ENCODE data around the gene SLC9B1. TPM values are rescaled to one million over a fixed set of nuclear protein-coding genes. Genes with fewer than 3 reads are reported as not detected.
A peak's percentile ranks its signal among the peaks of the same experiment; 100 is the strongest.
"Not testable (repeated sequence)": the region's sequence is repeated elsewhere in the genome, so short reads cannot be mapped to it uniquely, and the experiment has no call there.

Gene SLC9B1
- total and polyA plus RNA-seq, 3 experiments from 2014 or later, result 1.2 to 1.7 (median 1.2) TPM

- Mint-ChIP-seq H3K4me3 (peak within 1 kb of the TSS; percentile 89 to 99 (median 96)), H3K36me3 (peaks cover 0 to 25% (median 7%) of the 10 kb centered on the region in 3 donors), H3K9me3 (no peaks in the 10 kb centered on the region)
These were observed 150.5 kb downstream of the SLC9B1 start, which contains the start of gene CISD2 for GRCh38 chr4:102868781-102869568. Gene CISD2, plus strand, starts transcription at chr4:102868992. Its CDS starts 93 bp downstream, at chr4:102869085.

DNA sequence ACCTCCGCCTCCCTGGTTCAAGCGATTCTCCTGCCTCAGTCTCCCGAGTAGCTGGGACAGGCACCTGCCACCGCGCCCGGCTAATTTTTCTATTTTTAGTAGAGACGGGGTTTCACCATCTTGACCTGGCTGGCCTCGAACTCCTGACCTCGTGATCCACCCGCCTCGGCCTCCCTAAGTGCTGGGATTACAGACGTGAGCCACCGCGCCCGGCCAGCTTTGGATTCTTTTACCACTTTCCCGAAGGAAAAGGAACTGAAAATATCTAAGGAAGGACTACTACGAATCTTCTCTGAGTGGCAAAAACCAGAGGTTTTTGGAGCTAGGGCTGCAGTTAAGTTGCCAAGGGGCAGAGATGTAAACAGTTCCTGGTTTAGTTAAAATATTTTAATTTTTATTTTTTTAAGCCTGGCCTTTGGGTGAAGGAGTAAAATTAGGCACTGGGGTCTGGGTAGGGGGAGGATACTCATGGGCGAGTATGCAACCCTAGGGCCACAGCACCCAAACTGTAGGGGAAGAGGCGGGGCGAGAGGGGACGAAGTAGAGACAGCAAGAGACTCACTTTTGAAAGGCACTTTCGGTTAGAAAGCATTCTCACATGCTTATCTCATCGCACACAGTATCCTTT lies 151.2 kb downstream of the SLC9B1 start:
- no peaks in the 10 kb centered on the region for H3K27me3 ChIP-seq (ENCODE audit: insufficient read depth, low read length, poor library complexity, severe bottlenecking)
- Mint-ChIP-seq H3K27ac (peak overlapping the region; percentile 97 to 100 (median 100)), H3K4me1 (peaks cover 53 to 82% (median 81%) of the 10 kb centered on the region in 3 donors), H3K27me3 (no peaks in the 10 kb centered on the region), H3K4me3 (peak overlapping the region; percentile 89 to 99 (median 96)), H3K9me3 (no peaks in the 10 kb centered on the region), H3K36me3 (peaks cover 0 to 20% (median 9%) of the 10 kb centered on the region in 3 donors)
- ChIA-PET POLR2A (interaction anchor here (0.6 to 5.0 kb wide), 8 partner anchors 42 to 438 kb away, joined by 3 to 182 read pairs (median 7); partner anchors contain the start of genes MANBA, SLC9B1, SLC9B2 and UBE2D3), CTCF (interaction anchor here (1.4 to 2.5 kb wide), 4 partner anchors 41 to 438 kb away, joined by 3 to 29 read pairs (median 6); partner anchors contain the start of gene UBE2D3)
- H3K36me3 ChIP-seq (ENCODE audit: insufficient read depth, low read length), result no peaks in the 10 kb centered on the region
- peak overlapping the region; percentile 80 for H3K4me3 ChIP-seq (ENCODE audit: low read length)
- H3K27ac ChIP-seq (ENCODE audit: low read depth, low read length), result peak overlapping the region; percentile 98
- H3K9me3 ChIP-seq (ENCODE audit: low read length), result no peaks in the 10 kb centered on the region
- peaks cover 26% of the 10 kb centered on the region for H3K4me1 ChIP-seq (ENCODE audit: insufficient read depth, low read length)
- peak in 2 of 5 donors; percentile 1 to 4 for DNase-seq

More at GRCh38 chr4:102868781-102869568, 150.5 kb downstream of the SLC9B1 start, which contains the start of gene CISD2:
- H3K27ac ChIP-seq (ENCODE audit: low read depth, low read length), result peak within 1 kb of the TSS; percentile 98
- no peaks in the 10 kb centered on the region for H3K36me3 ChIP-seq (ENCODE audit: insufficient read depth, low read length)
- CTCF ChIA-PET, result interaction anchor here (0.9 to 2.5 kb wide), 6 partner anchors 42 to 439 kb away, joined by 3 to 29 read pairs (median 4); partner anchors contain the start of gene UBE2D3
- POLR2A ChIA-PET, result interaction anchor here (0.7 to 5.0 kb wide), 11 partner anchors 13 to 524 kb away, joined by 3 to 182 read pairs (median 4); partner anchors contain the start of genes MANBA, SLC39A8, SLC9B1 and UBE2D3
- no peaks in the 10 kb centered on the region for H3K27me3 ChIP-seq (ENCODE audit: insufficient read depth, low read length, poor library complexity, severe bottlenecking)
- peaks cover 26% of the 10 kb centered on the region for H3K4me1 ChIP-seq (ENCODE audit: insufficient read depth, low read length)
- no peaks in the 10 kb centered on the region for H3K9me3 ChIP-seq (ENCODE audit: low read length)
- peak within 1 kb of the TSS; percentile 97 to 100 (median 100) for H3K27ac Mint-ChIP-seq
- H3K27me3 Mint-ChIP-seq, result no peaks in the 10 kb centered on the region
- DNase-seq, result peak; percentile 88 to 95 (median 93)
- peaks cover 56 to 83% (median 79%) of the 10 kb centered on the region in 3 donors for H3K4me1 Mint-ChIP-seq
- H3K4me3 ChIP-seq (ENCODE audit: low read length), result peak within 1 kb of the TSS; percentile 80

DNA sequence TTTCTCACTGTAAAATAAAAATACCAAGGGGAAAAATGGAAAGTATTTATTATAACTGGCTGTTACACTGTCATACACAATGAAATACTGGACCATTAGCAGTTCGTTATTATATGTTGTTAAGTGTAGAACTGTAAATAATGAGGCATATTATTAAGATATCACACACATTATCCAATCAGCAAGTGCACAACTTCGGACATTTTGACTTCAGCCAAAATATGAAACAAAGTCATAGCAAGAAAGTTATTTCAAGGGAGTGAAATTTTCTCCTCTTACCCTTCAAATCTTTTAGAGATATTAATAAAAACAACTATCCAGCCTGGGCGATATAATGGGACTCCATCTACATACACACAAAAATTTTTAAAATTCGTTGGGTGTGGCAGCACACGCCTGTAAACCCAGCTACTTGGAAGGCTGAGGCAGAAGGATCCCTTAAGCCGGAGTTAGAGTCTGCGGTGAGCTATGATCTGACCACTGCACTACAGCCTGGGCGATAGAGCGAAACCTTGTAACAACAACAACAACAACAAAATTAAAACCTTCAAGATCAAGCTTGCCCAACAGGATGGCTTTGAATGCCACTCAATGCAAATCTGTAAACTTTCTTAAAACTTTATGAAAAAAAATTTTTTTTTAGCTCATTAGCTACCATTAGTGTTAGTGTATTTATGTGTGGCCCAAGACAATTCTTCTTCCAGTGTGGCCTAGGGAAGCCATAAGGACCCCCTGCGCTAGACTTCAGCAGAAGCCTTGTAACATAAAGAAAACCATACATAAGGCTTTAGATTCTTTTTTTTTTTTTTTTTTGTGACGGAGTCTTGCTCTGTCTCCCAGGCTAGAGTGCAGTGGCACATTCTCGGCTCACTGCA lies 152.0 kb downstream of the SLC9B1 start:
- H3K9me3 ChIP-seq (ENCODE audit: low read length), result no peaks in the 10 kb centered on the region
- ChIA-PET CTCF (interaction anchor here (2.3 to 2.5 kb wide), 2 partner anchors 40 to 437 kb away, joined by 7 to 29 read pairs; partner anchors contain the start of gene UBE2D3), POLR2A (interaction anchor here (0.6 to 5.0 kb wide), 5 partner anchors 41 to 437 kb away, joined by 3 to 182 read pairs (median 8); partner anchors contain the start of genes MANBA, SLC9B2 and UBE2D3)
- no peaks in the 10 kb centered on the region for H3K36me3 ChIP-seq (ENCODE audit: insufficient read depth, low read length)
- H3K27ac ChIP-seq (ENCODE audit: low read depth, low read length), result peak overlapping the region; percentile 98
- H3K4me3 ChIP-seq (ENCODE audit: low read length), result peak overlapping the region; percentile 80
- peaks cover 51 to 76% (median 76%) of the 10 kb centered on the region in 3 donors for H3K4me1 Mint-ChIP-seq
- peak overlapping the region; percentile 97 to 100 (median 100) for H3K27ac Mint-ChIP-seq
- H3K27me3 ChIP-seq (ENCODE audit: insufficient read depth, low read length, poor library complexity, severe bottlenecking), result no peaks in the 10 kb centered on the region
- no peaks in the 10 kb centered on the region for H3K27me3 Mint-ChIP-seq
- H3K36me3 Mint-ChIP-seq, result peaks cover 0 to 16% (median 5%) of the 10 kb centered on the region in 3 donors
- no peak for DNase-seq
- H3K4me3 Mint-ChIP-seq, result peak overlapping the region; percentile 89 to 99 (median 96)
- peaks cover 26% of the 10 kb centered on the region for H3K4me1 ChIP-seq (ENCODE audit: insufficient read depth, low read length)
- H3K9me3 Mint-ChIP-seq, result no peaks in the 10 kb centered on the region

DNA sequence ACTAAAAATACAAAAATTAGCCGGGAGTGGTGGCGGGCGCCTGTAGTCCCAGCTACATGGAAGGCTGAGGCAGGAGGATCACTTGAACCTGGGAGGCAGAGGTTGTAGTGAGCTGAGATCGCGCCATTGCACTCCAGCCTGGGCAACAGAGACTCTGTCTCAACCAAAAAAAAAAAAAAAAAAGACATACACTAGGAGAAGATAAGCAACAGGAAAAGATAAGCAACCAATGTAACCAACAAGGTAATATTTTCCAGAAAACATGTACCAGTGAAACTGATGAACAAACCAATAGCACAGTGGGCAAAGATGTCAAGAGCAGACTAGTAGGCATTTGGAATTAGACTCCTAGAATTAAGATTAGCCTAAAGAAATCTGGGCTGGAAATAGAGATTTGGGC lies 154.2 kb downstream of the SLC9B1 start:
- H3K4me1 ChIP-seq (ENCODE audit: insufficient read depth, low read length), result peaks cover 26% of the 10 kb centered on the region
- H3K4me3 ChIP-seq (ENCODE audit: low read length); H3K9me3 ChIP-seq (ENCODE audit: low read length); H3K27ac ChIP-seq (ENCODE audit: low read depth, low read length); H3K27me3 ChIP-seq (ENCODE audit: insufficient read depth, low read length, poor library complexity, severe bottlenecking); H3K9me3 Mint-ChIP-seq; H3K27me3 Mint-ChIP-seq; DNase-seq; H3K36me3 ChIP-seq (ENCODE audit: insufficient read depth, low read length): not testable (repeated sequence)
- Mint-ChIP-seq H3K4me3 (peak overlapping the region in 1 of 7 donors; percentile 29), H3K4me1 (peaks cover 41 to 61% (median 60%) of the 10 kb centered on the region in 3 donors), H3K36me3 (peaks cover 4 to 18% (median 5%) of the 10 kb centered on the region in 3 donors), H3K27ac (peak overlapping the region in 3 of 8 donors; percentile 44 to 82 (median 58))
- POLR2A ChIA-PET, result interaction anchor here (5.0 kb wide), 1 partner anchor 39 kb away, joined by 182 read pairs; the partner anchor contains the start of gene UBE2D3
- CTCF ChIA-PET, result interaction anchor here (0.9 kb wide), 1 partner anchor 38 kb away, joined by 3 read pairs; the partner anchor contains the start of gene UBE2D3

DNA sequence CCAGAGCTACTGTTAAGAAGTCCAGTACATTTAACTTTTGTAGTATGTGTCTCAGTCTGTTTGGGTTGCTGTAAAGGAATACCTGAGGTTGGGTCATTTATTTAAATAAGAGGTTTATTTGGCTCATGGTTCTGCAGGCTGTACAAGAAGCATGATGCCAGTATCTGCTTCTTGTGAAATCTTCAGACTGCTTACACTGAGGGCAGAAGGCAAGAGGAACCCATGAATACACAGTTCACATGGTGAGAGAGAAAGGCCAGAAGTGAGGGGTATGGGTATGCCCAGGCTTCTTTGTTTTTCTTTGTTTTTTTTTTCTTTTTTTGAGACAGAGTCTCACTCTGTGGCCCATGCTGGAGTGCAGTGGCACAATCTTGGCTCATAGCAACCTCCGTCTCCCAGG lies 156.8 kb downstream of the SLC9B1 start:
- ChIA-PET POLR2A (no interaction called here), CTCF (no interaction called here)
- Histone ChIP-seq H3K4me3 (ENCODE audit: low read length) (no peak overlapping the region), H3K36me3 (ENCODE audit: insufficient read depth, low read length) (no peaks in the 10 kb centered on the region), H3K4me1 (ENCODE audit: insufficient read depth, low read length) (peaks cover 14% of the 10 kb centered on the region), H3K27me3 (ENCODE audit: insufficient read depth, low read length, poor library complexity, severe bottlenecking) (no peaks in the 10 kb centered on the region), H3K27ac (ENCODE audit: low read depth, low read length) (no peak overlapping the region), H3K9me3 (ENCODE audit: low read length) (no peaks in the 10 kb centered on the region)
- peaks cover 11 to 19% (median 12%) of the 10 kb centered on the region in 3 donors for H3K36me3 Mint-ChIP-seq
- peaks cover 11 to 24% (median 21%) of the 10 kb centered on the region in 5 donors for H3K9me3 Mint-ChIP-seq
- no peak overlapping the region for H3K27ac Mint-ChIP-seq
- H3K27me3 Mint-ChIP-seq, result no peaks in the 10 kb centered on the region
- no peak for DNase-seq
- H3K4me1 Mint-ChIP-seq, result peaks cover 25 to 41% (median 40%) of the 10 kb centered on the region in 3 donors
- no peak overlapping the region for H3K4me3 Mint-ChIP-seq

GRCh38 chr4:102862016-102862415 lies 157.5 kb downstream of the SLC9B1 start:
- H3K27me3 Mint-ChIP-seq, result no peaks in the 10 kb centered on the region
- POLR2A ChIA-PET, result no interaction called here
- peaks cover 11 to 19% (median 12%) of the 10 kb centered on the region in 3 donors for H3K36me3 Mint-ChIP-seq
- CTCF ChIA-PET, result no interaction called here
- peaks cover 11 to 24% (median 21%) of the 10 kb centered on the region in 5 donors for H3K9me3 Mint-ChIP-seq
- Histone ChIP-seq H3K36me3 (ENCODE audit: insufficient read depth, low read length) (no peaks in the 10 kb centered on the region), H3K4me3 (ENCODE audit: low read length) (no peak overlapping the region), H3K4me1 (ENCODE audit: insufficient read depth, low read length) (peaks cover 7% of the 10 kb centered on the region), H3K27ac (ENCODE audit: low read depth, low read length) (no peak overlapping the region), H3K27me3 (ENCODE audit: insufficient read depth, low read length, poor library complexity, severe bottlenecking) (no peaks in the 10 kb centered on the region), H3K9me3 (ENCODE audit: low read length) (no peaks in the 10 kb centered on the region)
- H3K4me3 Mint-ChIP-seq, result no peak overlapping the region
- peak overlapping the region in 1 of 8 donors; percentile 38 for H3K27ac Mint-ChIP-seq
- peaks cover 19 to 34% (median 32%) of the 10 kb centered on the region in 3 donors for H3K4me1 Mint-ChIP-seq
- DNase-seq, result no peak
